ENCODE measurements around the gene TVP23C.

DNA sequence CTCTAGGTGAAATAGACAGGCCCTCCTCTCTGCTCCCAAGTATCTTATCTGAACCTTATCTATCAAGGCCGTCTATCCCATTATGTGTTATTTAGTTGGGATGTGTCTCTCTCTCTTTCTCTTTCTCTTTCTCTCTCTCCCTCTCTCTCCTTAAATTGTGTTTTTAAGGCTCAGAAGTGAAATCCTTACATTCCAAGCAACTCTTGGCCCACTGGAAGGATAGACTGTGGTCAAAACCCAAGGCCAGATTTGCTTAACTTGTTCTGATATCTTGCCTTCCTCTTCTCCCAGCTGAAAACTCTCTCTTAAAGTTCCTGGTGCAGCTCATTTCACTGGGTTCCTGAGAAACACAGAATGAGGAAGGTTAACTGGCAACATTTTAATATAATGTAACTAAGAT is 110.5 kb downstream of the TVP23C start:
- TF ChIP-seq, protein P1, sequence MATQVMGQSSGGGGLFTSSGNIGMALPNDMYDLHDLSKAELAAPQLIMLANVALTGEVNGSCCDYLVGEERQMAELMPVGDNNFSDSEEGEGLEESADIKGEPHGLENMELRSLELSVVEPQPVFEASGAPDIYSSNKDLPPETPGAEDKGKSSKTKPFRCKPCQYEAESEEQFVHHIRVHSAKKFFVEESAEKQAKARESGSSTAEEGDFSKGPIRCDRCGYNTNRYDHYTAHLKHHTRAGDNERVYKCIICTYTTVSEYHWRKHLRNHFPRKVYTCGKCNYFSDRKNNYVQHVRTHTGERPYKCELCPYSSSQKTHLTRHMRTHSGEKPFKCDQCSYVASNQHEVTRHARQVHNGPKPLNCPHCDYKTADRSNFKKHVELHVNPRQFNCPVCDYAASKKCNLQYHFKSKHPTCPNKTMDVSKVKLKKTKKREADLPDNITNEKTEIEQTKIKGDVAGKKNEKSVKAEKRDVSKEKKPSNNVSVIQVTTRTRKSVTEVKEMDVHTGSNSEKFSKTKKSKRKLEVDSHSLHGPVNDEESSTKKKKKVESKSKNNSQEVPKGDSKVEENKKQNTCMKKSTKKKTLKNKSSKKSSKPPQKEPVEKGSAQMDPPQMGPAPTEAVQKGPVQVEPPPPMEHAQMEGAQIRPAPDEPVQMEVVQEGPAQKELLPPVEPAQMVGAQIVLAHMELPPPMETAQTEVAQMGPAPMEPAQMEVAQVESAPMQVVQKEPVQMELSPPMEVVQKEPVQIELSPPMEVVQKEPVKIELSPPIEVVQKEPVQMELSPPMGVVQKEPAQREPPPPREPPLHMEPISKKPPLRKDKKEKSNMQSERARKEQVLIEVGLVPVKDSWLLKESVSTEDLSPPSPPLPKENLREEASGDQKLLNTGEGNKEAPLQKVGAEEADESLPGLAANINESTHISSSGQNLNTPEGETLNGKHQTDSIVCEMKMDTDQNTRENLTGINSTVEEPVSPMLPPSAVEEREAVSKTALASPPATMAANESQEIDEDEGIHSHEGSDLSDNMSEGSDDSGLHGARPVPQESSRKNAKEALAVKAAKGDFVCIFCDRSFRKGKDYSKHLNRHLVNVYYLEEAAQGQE (IDR thresholded peaks at IDR 0.05; ENCODE audit: unreplicated experiment): no peak
- no peak for TF ChIP-seq EZH2phosphoT487 (IDR thresholded peaks at IDR 0.05; ENCODE audit: unreplicated experiment)
